Fibroblast of mammary gland (primary cell): Measurements from ENCODE around the gene IMPDH1.

Experiments
- DNase-seq: peaks from one replicate; pipeline ENCODE4 v3.0.0-alpha.2; 2010; ENCODE audit warnings: low read depth
- H3K4me3 ChIP-seq: 2 replicates; pipeline ENCODE4 v1.5.1; 2011; ENCODE audit warnings: low read depth, mild to moderate bottlenecking, low read length, moderate library complexity; ENCODE audit not compliant: control insufficient read depth
- TF ChIP-seq, protein P1 (sequence below): conservative IDR thresholded peaks from 2 replicates; pipeline ENCODE4 v1.5.1; 2011; ENCODE audit warnings: low read depth, low read length, inconsistent platforms; ENCODE audit not compliant: control insufficient read depth, insufficient read depth

IMPDH1 gene

GRCh38 chr7:128399991-128400390, 9.8 kb downstream of the IMPDH1 start:
- no peak for DNase-seq
- H3K4me3 ChIP-seq: no peak overlapping the region
- TF ChIP-seq, protein P1, sequence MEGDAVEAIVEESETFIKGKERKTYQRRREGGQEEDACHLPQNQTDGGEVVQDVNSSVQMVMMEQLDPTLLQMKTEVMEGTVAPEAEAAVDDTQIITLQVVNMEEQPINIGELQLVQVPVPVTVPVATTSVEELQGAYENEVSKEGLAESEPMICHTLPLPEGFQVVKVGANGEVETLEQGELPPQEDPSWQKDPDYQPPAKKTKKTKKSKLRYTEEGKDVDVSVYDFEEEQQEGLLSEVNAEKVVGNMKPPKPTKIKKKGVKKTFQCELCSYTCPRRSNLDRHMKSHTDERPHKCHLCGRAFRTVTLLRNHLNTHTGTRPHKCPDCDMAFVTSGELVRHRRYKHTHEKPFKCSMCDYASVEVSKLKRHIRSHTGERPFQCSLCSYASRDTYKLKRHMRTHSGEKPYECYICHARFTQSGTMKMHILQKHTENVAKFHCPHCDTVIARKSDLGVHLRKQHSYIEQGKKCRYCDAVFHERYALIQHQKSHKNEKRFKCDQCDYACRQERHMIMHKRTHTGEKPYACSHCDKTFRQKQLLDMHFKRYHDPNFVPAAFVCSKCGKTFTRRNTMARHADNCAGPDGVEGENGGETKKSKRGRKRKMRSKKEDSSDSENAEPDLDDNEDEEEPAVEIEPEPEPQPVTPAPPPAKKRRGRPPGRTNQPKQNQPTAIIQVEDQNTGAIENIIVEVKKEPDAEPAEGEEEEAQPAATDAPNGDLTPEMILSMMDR: no peak

DNA sequence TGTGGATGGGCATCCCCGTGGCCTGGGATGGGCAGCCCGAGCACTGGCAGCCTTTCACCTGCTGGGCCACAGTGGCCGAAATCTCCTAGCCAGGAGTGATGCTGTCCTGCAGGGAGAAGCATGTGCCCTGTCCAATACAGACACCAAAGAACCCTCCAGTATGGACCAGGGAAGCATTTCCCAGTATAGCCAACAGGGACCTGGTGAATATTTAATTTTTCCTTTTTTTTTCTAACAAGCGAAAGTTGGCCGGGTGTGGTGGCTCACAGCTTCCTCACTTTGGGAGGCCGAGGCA, 11.0 kb downstream of the IMPDH1 start:
- TF ChIP-seq, protein P1: no peak
- H3K4me3 ChIP-seq: no peak overlapping the region
- DNase-seq: no peak

DNA sequence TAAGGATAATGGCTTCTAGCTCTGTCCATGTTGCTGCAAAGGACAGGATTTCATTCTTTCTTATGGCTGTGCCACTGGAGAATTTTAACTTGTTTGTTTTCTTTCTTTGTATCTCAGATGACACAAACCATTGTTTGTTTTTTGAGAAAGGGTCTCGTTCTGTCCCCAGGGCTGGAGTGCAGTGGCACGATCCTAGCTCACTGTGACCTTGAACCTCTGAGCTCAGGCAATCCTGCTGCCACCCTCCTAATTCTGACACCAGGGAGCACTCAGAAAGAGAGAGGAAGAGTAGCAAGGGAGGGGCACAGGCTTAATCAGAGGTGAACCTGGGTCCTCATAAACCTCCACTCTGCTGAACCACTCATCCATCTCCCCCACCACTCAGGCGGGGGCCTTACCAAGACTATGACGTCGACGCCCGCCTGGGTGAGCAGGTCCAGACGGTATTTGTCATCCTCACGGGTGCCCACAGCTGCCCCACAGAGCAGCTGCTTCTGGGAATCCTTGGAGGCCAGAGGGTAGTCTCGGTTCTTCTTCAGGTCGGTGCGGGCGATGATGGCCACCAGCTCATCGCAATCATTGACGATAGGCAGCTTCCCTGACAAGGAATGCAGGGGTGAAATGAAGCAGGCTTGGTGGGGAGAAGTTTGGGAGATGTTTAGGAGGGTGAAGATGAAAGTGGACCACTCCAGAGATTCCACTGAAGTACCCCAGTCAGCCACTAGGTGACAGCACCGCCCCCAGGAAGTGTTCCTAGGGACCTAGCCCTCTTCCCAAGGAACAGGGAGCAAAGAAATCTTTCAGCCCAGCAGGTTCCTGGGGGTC, 11.6 kb downstream of the IMPDH1 start:
- H3K4me3 ChIP-seq: no peak overlapping the region
- TF ChIP-seq, protein P1: peak; percentile 93
- DNase-seq: peak; percentile 42

DNA sequence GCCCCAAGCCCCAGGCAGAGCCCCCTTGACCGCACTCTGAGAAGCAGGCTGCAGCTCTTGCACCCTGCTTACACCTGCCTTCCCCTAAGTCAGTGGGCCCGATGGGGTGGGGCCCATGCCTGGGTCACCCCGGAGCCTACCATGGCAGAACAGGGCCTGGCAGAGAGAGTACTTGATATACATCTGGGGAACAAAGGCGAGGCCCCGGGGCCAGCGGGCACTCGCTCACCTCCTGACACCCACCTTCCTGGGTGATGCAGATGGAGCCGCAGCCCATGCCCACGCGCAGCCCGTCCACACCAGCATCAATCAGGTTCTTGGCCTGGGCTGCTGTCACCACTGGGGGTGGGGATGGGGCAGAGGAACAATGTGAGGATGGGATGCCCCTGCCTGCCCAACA, 13.4 kb downstream of the IMPDH1 start:
- no peak for DNase-seq
- H3K4me3 ChIP-seq: no peak overlapping the region
- TF ChIP-seq, protein P1: no peak

GRCh38 chr7:128395748-128396147, 14.0 kb downstream of the IMPDH1 start:
- TF ChIP-seq, protein P1: peak; percentile 15
- DNase-seq: no peak

DNA sequence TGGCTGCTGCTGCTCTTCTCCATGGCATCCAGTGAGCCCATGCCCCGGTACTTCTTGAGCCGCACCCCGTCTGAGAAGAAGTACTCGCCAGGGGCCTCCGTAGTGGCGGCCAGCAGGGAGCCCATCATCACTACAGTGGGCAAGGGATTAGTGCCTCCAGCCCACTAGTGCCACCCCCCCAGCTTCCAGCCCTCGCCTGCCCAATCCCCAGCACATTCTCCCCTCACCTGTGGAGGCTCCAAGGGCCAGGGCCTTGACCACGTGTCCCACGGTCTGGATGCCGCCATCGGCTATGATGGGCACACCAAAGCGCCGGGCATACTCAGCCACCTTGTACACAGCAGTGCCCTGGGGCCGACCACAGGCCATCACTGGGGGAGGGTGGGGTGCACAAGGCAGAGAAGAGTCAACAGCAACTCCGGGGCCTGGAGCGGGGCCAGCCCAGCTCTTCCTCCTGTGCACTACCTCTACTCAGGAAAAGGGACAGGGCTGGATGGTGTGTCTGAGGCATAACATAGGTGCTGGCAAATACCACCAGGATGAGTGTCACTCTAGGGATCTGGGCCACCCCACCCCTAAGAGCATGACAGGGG, 14.8 kb downstream of the IMPDH1 start:
- DNase-seq: no peak
- H3K4me3 ChIP-seq: no peak overlapping the region
- TF ChIP-seq, protein P1: no peak

More at GRCh38 chr7:128395748-128396147, 14.0 kb downstream of the IMPDH1 start:
- H3K4me3 ChIP-seq: no peak overlapping the region
